ENCODE measurements around the gene GHR.
"Not testable (repeated sequence)": the region's sequence is repeated elsewhere in the genome, so short reads cannot be mapped to it uniquely, and the experiment has no call there.

The GHR gene

DNA sequence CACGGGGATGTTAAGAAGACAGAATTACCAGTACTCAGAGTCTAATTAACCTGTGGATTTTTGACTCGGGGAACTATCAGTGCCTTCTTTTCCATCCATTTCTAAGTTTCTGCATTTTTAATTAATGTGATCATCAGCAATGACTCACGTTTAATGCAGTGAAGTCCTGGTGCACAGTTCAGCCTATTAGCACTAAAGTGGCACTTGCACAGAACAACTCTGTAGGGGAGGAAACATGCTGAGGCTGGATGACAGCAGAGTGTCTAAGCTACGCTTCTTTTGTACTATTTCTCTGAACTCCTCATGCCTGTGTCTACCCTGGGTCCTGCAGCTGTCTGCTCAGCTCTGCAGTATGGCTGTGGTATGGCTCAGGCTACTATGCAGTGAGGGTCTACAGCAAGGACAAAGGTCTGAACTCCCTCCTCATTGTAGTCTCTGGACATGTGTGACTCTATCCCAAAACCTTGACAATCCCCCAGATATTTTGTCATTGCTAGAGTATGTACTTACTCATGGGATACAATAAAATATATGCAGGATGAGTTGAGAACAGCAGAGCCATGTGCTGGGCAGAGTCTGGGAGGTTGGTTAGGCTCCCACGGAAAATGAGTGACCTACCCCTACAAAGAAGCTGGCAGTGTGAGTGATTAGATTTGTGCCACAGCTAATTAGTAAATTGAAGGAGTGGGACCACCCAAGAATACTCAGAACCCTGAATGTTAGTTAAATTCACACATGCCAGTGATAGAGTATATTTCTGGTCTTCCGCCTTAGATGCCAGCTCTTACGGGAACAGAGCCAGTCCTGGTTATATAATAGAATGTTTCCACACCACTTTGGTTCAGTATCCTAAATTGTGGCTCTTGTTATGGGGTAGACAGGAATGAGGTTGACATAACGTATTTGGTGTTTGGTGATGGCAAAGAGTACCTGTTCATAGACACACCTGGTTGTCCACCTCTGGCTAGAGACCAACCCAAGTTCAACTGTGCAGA lies 148.0 kb downstream of the GHR start:
- no peak overlapping the region for H3K4me3 ChIP-seq (ENCODE audit: low read depth, low read length)
- TF ChIP-seq, protein P1, sequence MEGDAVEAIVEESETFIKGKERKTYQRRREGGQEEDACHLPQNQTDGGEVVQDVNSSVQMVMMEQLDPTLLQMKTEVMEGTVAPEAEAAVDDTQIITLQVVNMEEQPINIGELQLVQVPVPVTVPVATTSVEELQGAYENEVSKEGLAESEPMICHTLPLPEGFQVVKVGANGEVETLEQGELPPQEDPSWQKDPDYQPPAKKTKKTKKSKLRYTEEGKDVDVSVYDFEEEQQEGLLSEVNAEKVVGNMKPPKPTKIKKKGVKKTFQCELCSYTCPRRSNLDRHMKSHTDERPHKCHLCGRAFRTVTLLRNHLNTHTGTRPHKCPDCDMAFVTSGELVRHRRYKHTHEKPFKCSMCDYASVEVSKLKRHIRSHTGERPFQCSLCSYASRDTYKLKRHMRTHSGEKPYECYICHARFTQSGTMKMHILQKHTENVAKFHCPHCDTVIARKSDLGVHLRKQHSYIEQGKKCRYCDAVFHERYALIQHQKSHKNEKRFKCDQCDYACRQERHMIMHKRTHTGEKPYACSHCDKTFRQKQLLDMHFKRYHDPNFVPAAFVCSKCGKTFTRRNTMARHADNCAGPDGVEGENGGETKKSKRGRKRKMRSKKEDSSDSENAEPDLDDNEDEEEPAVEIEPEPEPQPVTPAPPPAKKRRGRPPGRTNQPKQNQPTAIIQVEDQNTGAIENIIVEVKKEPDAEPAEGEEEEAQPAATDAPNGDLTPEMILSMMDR (IDR thresholded peaks at IDR 0.05; ENCODE audit: borderline replicate concordance, insufficient read depth, low read depth, low read length), result no peak

GRCh38 chr5:42572313-42572712 lies 149.1 kb downstream of the GHR start:
- TF ChIP-seq, protein P1 (IDR thresholded peaks at IDR 0.05; ENCODE audit: borderline replicate concordance, insufficient read depth, low read depth, low read length), result no peak

GRCh38 chr5:42573386-42573785 lies 150.1 kb downstream of the GHR start:
- no peak overlapping the region for H3K4me3 ChIP-seq (ENCODE audit: low read depth, low read length)
- TF ChIP-seq, protein P1 (IDR thresholded peaks at IDR 0.05; ENCODE audit: borderline replicate concordance, insufficient read depth, low read depth, low read length), result no peak

More at GRCh38 chr5:42572313-42572712, 149.1 kb downstream of the GHR start:
- no peak overlapping the region for H3K4me3 ChIP-seq (ENCODE audit: low read depth, low read length)

GRCh38 chr5:42575914-42576313 lies 152.7 kb downstream of the GHR start:
- H3K4me3 ChIP-seq (ENCODE audit: low read depth, low read length), result not testable (repeated sequence)

DNA sequence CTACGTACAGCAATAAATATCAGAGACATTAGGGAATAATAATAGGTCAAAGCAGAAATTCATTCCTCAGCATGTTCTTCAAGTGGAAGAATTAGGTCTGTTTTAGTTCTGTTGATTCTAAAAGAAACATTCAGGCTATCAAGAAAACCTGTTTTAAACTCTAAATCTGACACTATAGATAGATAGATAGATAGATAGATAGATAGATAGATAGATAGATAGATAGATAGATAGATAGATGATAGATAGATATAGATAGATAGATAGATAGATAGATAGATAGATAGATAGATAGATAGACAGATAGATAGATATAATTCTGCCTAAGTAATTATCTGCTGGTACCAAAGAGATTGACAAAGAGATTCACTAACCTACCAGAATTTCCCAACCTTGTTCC lies 155.7 kb downstream of the GHR start:
- H3K4me3 ChIP-seq (ENCODE audit: low read depth, low read length), result not testable (repeated sequence)

DNA sequence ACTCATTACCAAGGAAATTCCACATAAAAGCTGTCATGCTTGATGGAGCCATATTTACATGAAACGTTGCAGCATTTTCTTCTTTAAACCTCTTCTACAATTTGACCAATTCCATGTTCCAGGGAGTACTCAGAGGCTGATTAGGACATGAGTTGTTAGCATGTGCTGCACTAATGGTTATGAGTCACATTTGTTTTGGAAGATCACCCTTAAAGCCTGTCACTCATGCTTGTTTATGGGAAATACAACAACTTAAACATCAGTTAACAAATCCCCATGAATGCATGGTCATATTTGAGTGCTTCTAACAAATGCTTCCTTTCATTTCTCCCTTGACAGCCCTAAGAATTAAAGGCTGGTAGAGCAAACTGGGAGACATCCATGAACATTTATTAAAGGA lies 156.1 kb downstream of the GHR start:
- H3K4me3 ChIP-seq (ENCODE audit: low read depth, low read length), result no peak overlapping the region
- TF ChIP-seq, protein P1 (IDR thresholded peaks at IDR 0.05; ENCODE audit: borderline replicate concordance, insufficient read depth, low read depth, low read length), result no peak

GRCh38 chr5:42581845-42582244 lies 158.6 kb downstream of the GHR start:
- TF ChIP-seq, protein P1 (IDR thresholded peaks at IDR 0.05; ENCODE audit: borderline replicate concordance, insufficient read depth, low read depth, low read length), result no peak
- no peak overlapping the region for H3K4me3 ChIP-seq (ENCODE audit: low read depth, low read length)

- TF ChIP-seq, protein P1 (IDR thresholded peaks at IDR 0.05; ENCODE audit: borderline replicate concordance, insufficient read depth, low read depth, low read length), result no peak
- H3K4me3 ChIP-seq (ENCODE audit: low read depth, low read length), result no peak overlapping the region
Observed at GRCh38 chr5:42582723-42583122, 159.5 kb downstream of the GHR start.

Measured in GM12875 (cell line).